H1 (cell line): ENCODE results near the gene PATJ. TPM values are rescaled to one million over a fixed set of nuclear protein-coding genes. Genes with fewer than 3 reads are reported as not detected.

Source experiments
- CTCF ChIA-PET: fragments of 300-600 bp; sonication (Branson Sonifier 250); formaldehyde crosslinking; loops from one replicate; lab custom pipeline; 2021; ENCODE audit not compliant: partially characterized antibody; lab: Charles Lee
- POLR2A ChIA-PET: fragments of 300-600 bp; sonication (Branson Sonifier 250); formaldehyde crosslinking; loops from one replicate; lab custom pipeline; 2021; ENCODE audit warnings: inconsistent platforms; ENCODE audit not compliant: partially characterized antibody; lab: Charles Lee
- DNase-seq, 2 experiments: peaks; one replicate each; pipeline versions ENCODE4 v3.0.0 to v3.0.0-alpha.2; 2010 to 2022; ENCODE audit warnings: low spot score in 2 of 2, low read depth in 1 of 2, mixed read lengths in 1 of 2
- FAIRE-seq: peaks from 2 replicates; lab custom pipeline; 2011; peaks lifted over from hg19 to GRCh38; lab: Jason Lieb, UNC
- H2AFZ ChIP-seq: 2 replicates; pipeline ENCODE4 v1.8.1; 2012; ENCODE audit warnings: low read length, inconsistent platforms
- H2AK5ac ChIP-seq: 2 replicates; pipeline ENCODE4 v1.6.1; 2013; ENCODE audit warnings: low read depth, low read length
- H2BK120ac ChIP-seq: replicated peaks from 2 replicates; pipeline ENCODE3; 2013; ENCODE audit warnings: low read depth, low read length, inconsistent platforms
- H2BK12ac ChIP-seq: 2 replicates; pipeline ENCODE4 v1.6.1; 2013; ENCODE audit warnings: low read depth, low read length
- H2BK15ac ChIP-seq: 2 replicates; pipeline ENCODE4 v1.6.1; 2013; ENCODE audit warnings: low read length
- H2BK20ac ChIP-seq: 2 replicates; pipeline ENCODE4 v1.6.1; 2013; ENCODE audit warnings: low read length
- H2BK5ac ChIP-seq: 2 replicates; pipeline ENCODE4 v1.6.1; 2013; ENCODE audit warnings: low read depth, low read length
- H3K14ac ChIP-seq: 2 replicates; pipeline ENCODE4 v1.6.1; 2013; ENCODE audit warnings: inconsistent platforms; ENCODE audit not compliant: insufficient read length
- H3K18ac ChIP-seq: 2 replicates; pipeline ENCODE4 v1.6.1; 2013; ENCODE audit warnings: low read length; ENCODE audit errors: extremely low read depth
- H3K23ac ChIP-seq: 2 replicates; pipeline ENCODE4 v1.6.1; 2013; ENCODE audit warnings: inconsistent platforms; ENCODE audit not compliant: insufficient read length
- H3K23me2 ChIP-seq: 2 replicates; pipeline ENCODE4 v1.6.1; 2013; ENCODE audit warnings: low read depth, low read length
- H3K27ac ChIP-seq: 2 replicates; pipeline ENCODE4 v1.6.1; 2011; ENCODE audit warnings: low read depth, low read length, inconsistent platforms
- H3K27me3 ChIP-seq, 4 experiments: replicated peaks in 1 of 4; 1 replicate in 1 of 4; 2 replicates in 3 of 4; pipeline versions ENCODE4 v1.6.1 to v1.8.1; 2011 to 2013; ENCODE audit warnings: low read length in 3 of 4, mild to moderate bottlenecking in 3 of 4, inconsistent platforms in 2 of 4, mixed read lengths in 2 of 4, moderate library complexity in 1 of 4; ENCODE audit not compliant: control insufficient read depth in 3 of 4, insufficient read depth in 3 of 4; ENCODE audit errors: extremely low read depth in 1 of 4
- H3K36me3 ChIP-seq, 4 experiments: 2 replicates each; pipeline versions ENCODE4 v1.6.1 to v1.8.1; 2011 to 2013; ENCODE audit warnings: mild to moderate bottlenecking in 4 of 4, low read length in 3 of 4, moderate library complexity in 2 of 4, control low read depth in 1 of 4, inconsistent platforms in 1 of 4; ENCODE audit not compliant: insufficient read depth in 4 of 4, control insufficient read depth in 2 of 4
- H3K4ac ChIP-seq: replicated peaks from 2 replicates; pipeline ENCODE3; 2013; ENCODE audit warnings: low read length, low read depth, mixed read lengths, inconsistent platforms; ENCODE audit not compliant: insufficient read length
- H3K4me1 ChIP-seq, 4 experiments: replicated peaks in 1 of 4; 1 replicate in 1 of 4; 2 replicates in 3 of 4; pipeline versions ENCODE4 v1.6.1 to v1.8.1; 2011 to 2013; ENCODE audit warnings: low read length in 3 of 4, inconsistent platforms in 2 of 4, mixed read lengths in 1 of 4; ENCODE audit not compliant: insufficient read depth in 4 of 4, control insufficient read depth in 3 of 4
- H3K4me2 ChIP-seq, 2 experiments: 2 replicates each; pipeline versions ENCODE4 v1.6.1 to v1.8.1; 2011 to 2013; ENCODE audit warnings: low read depth in 2 of 2, low read length in 2 of 2, control low read depth in 1 of 2, inconsistent platforms in 1 of 2, mild to moderate bottlenecking in 1 of 2; ENCODE audit not compliant: insufficient read depth in 1 of 2
- H3K4me3 ChIP-seq, 4 experiments: fragments of 200-600, 300-600 bp in 1 of 4; sonication (generic), shearing (Covaris generic), sonication (Bioruptor Twin) in 1 of 4; 2 replicates each; pipeline versions ENCODE4 v1.5.1 to v1.8.1; 2011 to 2016; ENCODE audit warnings: low read length in 4 of 4, low read depth in 3 of 4, control low read depth in 2 of 4, inconsistent platforms in 2 of 4, mild to moderate bottlenecking in 2 of 4, mixed read lengths in 1 of 4, moderate library complexity in 1 of 4; ENCODE audit not compliant: insufficient read depth in 2 of 4; ENCODE audit errors: extremely low read depth in 1 of 4
- H3K56ac ChIP-seq: replicated peaks from 2 replicates; pipeline ENCODE3; 2013; ENCODE audit warnings: low read depth, mild to moderate bottlenecking, mixed read lengths, low read length, inconsistent platforms; ENCODE audit not compliant: insufficient read length
- H3K79me1 ChIP-seq: 2 replicates; pipeline ENCODE4 v1.6.1; 2013; ENCODE audit warnings: low read depth, low read length, control low read depth
- H3K79me2 ChIP-seq, 2 experiments: 2 replicates each; pipeline versions ENCODE4 v1.6.1 to v1.8.1; 2012 to 2013; ENCODE audit warnings: low read length in 2 of 2, mild to moderate bottlenecking in 2 of 2, inconsistent platforms in 1 of 2; ENCODE audit not compliant: insufficient read depth in 2 of 2, control insufficient read depth in 1 of 2
- H3K9ac ChIP-seq, 4 experiments: replicated peaks in 1 of 4; 1 replicate in 1 of 4; 2 replicates in 3 of 4; pipeline versions ENCODE4 v1.6.1 to v1.8.1; 2011 to 2013; ENCODE audit warnings: low read depth in 3 of 4, low read length in 3 of 4, control low read depth in 2 of 4, mild to moderate bottlenecking in 2 of 4, moderate library complexity in 2 of 4, inconsistent platforms in 1 of 4; ENCODE audit errors: extremely low read depth in 1 of 4
- H3K9me3 ChIP-seq, 2 experiments: 2 replicates each; pipeline versions ENCODE4 v1.6.1 to v1.8.1; 2012 to 2013; ENCODE audit warnings: mild to moderate bottlenecking in 2 of 2, moderate library complexity in 2 of 2, control low read depth in 1 of 2, inconsistent platforms in 1 of 2, low read depth in 1 of 2, low read length in 1 of 2, mixed read lengths in 1 of 2; ENCODE audit not compliant: insufficient read depth in 2 of 2
- H4K20me1 ChIP-seq, 2 experiments: replicated peaks in 1 of 2; 2 replicates each; pipeline versions ENCODE3 to v1.8.1; 2011 to 2013; ENCODE audit warnings: inconsistent platforms in 2 of 2, low read length in 2 of 2, mild to moderate bottlenecking in 1 of 2; ENCODE audit not compliant: insufficient read depth in 2 of 2, control insufficient read depth in 1 of 2
- H4K5ac ChIP-seq: 2 replicates; pipeline ENCODE4 v1.6.1; 2013; ENCODE audit warnings: low read length, low read depth, mixed read lengths, inconsistent platforms; ENCODE audit not compliant: insufficient read length
- H4K8ac ChIP-seq: 2 replicates; pipeline ENCODE4 v1.8.0; 2013; ENCODE audit warnings: mild to moderate bottlenecking, moderate library complexity, low read length, inconsistent platforms; ENCODE audit not compliant: insufficient read depth; ENCODE audit errors: extremely low read depth
- H4K91ac ChIP-seq: replicated peaks from 2 replicates; pipeline ENCODE3; 2013; ENCODE audit warnings: low read length, mixed read lengths, inconsistent platforms; ENCODE audit not compliant: insufficient read length
- BCL11A ChIP-seq, 2 experiments: IDR thresholded peaks; one replicate each; pipeline ENCODE4 v1.6.1; 2011; ENCODE audit warnings: low read depth in 2 of 2, low read length in 2 of 2, mild to moderate bottlenecking in 2 of 2
- GTF2F1 ChIP-seq: IDR thresholded peaks from 2 replicates; pipeline ENCODE4 v1.6.1; 2012; ENCODE audit warnings: low read depth, low read length, improper control_type of control experiment, borderline replicate concordance
- HDAC6 ChIP-seq: IDR thresholded peaks from one replicate; pipeline ENCODE4 v1.7.1; 2012; ENCODE audit warnings: low read depth, mild to moderate bottlenecking, inconsistent platforms, low read length, moderate library complexity
- PHF8 ChIP-seq: fragments of 200-600 bp; sonication (generic); conservative IDR thresholded peaks from 2 replicates; pipeline ENCODE4 v1.7.1; 2012; ENCODE audit warnings: low read depth, mild to moderate bottlenecking, inconsistent platforms, low read length, moderate library complexity
- POLR2AphosphoS5 ChIP-seq: IDR thresholded peaks from 2 replicates; pipeline ENCODE4 v1.6.1; 2011; ENCODE audit warnings: low read depth, low read length
- RAD21 ChIP-seq, 2 experiments: IDR thresholded peaks in 1 of 2; conservative IDR thresholded peaks in 1 of 2; 2 replicates each; pipeline ENCODE4 v1.6.1; 2011; ENCODE audit warnings: low read depth in 2 of 2, low read length in 2 of 2, improper control_type of control experiment in 1 of 2, inconsistent platforms in 1 of 2, mild to moderate bottlenecking in 1 of 2, moderate library complexity in 1 of 2
- RNF2 ChIP-seq: fragments of 200-900, 300-1000 bp; sonication (generic); IDR thresholded peaks from 2 replicates; pipeline ENCODE4 v1.7.1; 2016; ENCODE audit warnings: borderline replicate concordance, low read depth, mild to moderate bottlenecking, antibody characterized with exemption, low read length; ENCODE audit not compliant: poor library complexity, severe bottlenecking; ENCODE audit errors: missing control alignments
- SP4 ChIP-seq: IDR thresholded peaks from 2 replicates; pipeline ENCODE4 v1.6.1; 2012; ENCODE audit warnings: low read length, inconsistent platforms
- TAF7 ChIP-seq: optimal IDR thresholded peaks from 2 replicates; pipeline ENCODE3; 2011; ENCODE audit warnings: low read depth, mild to moderate bottlenecking, inconsistent platforms, low read length, moderate library complexity, borderline replicate concordance
- TCF12 ChIP-seq: IDR thresholded peaks from 2 replicates; pipeline ENCODE4 v1.6.1; 2011; ENCODE audit warnings: low read depth, mild to moderate bottlenecking, low read length
- YY1 ChIP-seq: IDR thresholded peaks from 2 replicates; pipeline ENCODE4 v1.6.1; 2011; ENCODE audit warnings: low read depth, mild to moderate bottlenecking, low read length
- WGBS, 2 experiments: shearing (Covaris generic) in 1 of 2; methylation state at CpG; one replicate each; pipeline versions ENCODE4 v1.1.6 to v1.1.7; 2013 to 2015; ENCODE audit warnings: low lambda C conversion rate in 2 of 2, mixed read lengths in 2 of 2, inconsistent platforms in 1 of 2, low coverage in 1 of 2, missing lambda C conversion rate in 1 of 2; ENCODE audit not compliant: insufficient replicate concordance in 2 of 2, insufficient coverage in 1 of 2, insufficient read length in 1 of 2; ENCODE audit errors: extremely low coverage in 1 of 2, missing lambda C conversion rate in 1 of 2; 5-methylcytosine and 5-hydroxymethylcytosine counted together
- polyA plus RNA-seq, 7 experiments: library from polyadenylated mRNA; depleted of rRNA in 3 of 7; stranded (reverse) in 5 of 7; unstranded in 2 of 7; fragments of >200 nt in 5 of 7; fragments of 200-250 nt in 2 of 7; gene quantifications; 1 replicate in 5 of 7; 2 replicates in 1 of 7; 4 replicates in 1 of 7; pipeline versions ENCODE4 v1.2.1 to v1.2.3, GENCODE V29; 2011 to 2013; ENCODE audit warnings: missing spikeins in 2 of 7, mixed read lengths in 2 of 7
- total RNA-seq: library from RNA; stranded (reverse); fragmentation: NEBNext Ultra II Directional; extraction: Animal tissue kit (Norgen Biotek cat#: 25700); gene quantifications from 2 replicates; pipeline ENCODE4 v1.2.1, GENCODE V29; 2021
- TF ChIP-seq, protein P1 (sequence below): IDR thresholded peaks from 2 replicates; pipeline ENCODE4 v1.6.1; 2011; ENCODE audit warnings: low read length, improper control_type of control experiment

The PATJ gene
- total and polyA plus RNA-seq, 2 of the 8 experiments (the other 6 are each of a cell fraction or from before 2014, with no cell fraction given): 8.2 to 55.6 TPM

GRCh38 chr1:61875198-61875597 lies 132.9 kb downstream of the PATJ start:
- Histone ChIP-seq H2BK20ac (no peak overlapping the region), H3K79me1 (no peaks in the 10 kb centered on the region), H3K23ac (no peak overlapping the region), H2BK15ac (no peak overlapping the region), H3K36me3 (peaks cover 0 to 18% (median 4%) of the 10 kb centered on the region in 4 experiments; a peak in 4 of 8 replicates), H2BK120ac (no peak overlapping the region), H3K9me3 (no peaks in the 10 kb centered on the region), H3K4me1 (peaks cover 0 to 2% (median 0%) of the 10 kb centered on the region in 4 experiments; a peak in 1 of 7 replicates), H4K8ac (no peak overlapping the region), H3K18ac (no peak overlapping the region), H3K4me2 (no peak overlapping the region), H3K4me3 (no peak overlapping the region), H3K14ac (no peak overlapping the region), H4K91ac (no peak overlapping the region)
- no peak for FAIRE-seq
- WGBS, 2 experiments: 91% methylated on average over 2 of the region's 2 CpGs; no CpG with 5 or more reads in 1 of the 2 experiments
- ChIA-PET POLR2A (no interaction called here), CTCF (no interaction called here)
- TF ChIP-seq GTF2F1: no peak
- TF ChIP-seq, protein P1, sequence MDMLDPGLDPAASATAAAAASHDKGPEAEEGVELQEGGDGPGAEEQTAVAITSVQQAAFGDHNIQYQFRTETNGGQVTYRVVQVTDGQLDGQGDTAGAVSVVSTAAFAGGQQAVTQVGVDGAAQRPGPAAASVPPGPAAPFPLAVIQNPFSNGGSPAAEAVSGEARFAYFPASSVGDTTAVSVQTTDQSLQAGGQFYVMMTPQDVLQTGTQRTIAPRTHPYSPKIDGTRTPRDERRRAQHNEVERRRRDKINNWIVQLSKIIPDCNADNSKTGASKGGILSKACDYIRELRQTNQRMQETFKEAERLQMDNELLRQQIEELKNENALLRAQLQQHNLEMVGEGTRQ: no peak
- TF ChIP-seq YY1: no peak
- no peak for TF ChIP-seq HDAC6
- no peak for TF ChIP-seq RAD21 (IDR thresholded peaks at IDR 0.05 in 1 of 2, conservative IDR thresholded peaks at IDR 0.05 in 1 of 2; ENCODE audit: low read depth in 2 of 2, low read length in 2 of 2)
- TF ChIP-seq SP4: no peak
- no peak for TF ChIP-seq PHF8
- no peak for TF ChIP-seq TAF7
- no peak for TF ChIP-seq BCL11A (IDR thresholded peaks at IDR 0.05; ENCODE audit: low read depth in 2 of 2, low read length in 2 of 2)
- no peak for TF ChIP-seq RNF2
- TF ChIP-seq POLR2AphosphoS5: no peak
- no peak for TF ChIP-seq TCF12
- TF ChIP-seq, all 59 proteins: peak for 0
- Histone ChIP-seq H4K5ac (no peak overlapping the region), H3K23me2 (no peaks in the 10 kb centered on the region), H3K4ac (no peak overlapping the region), H2BK12ac (no peak overlapping the region), H3K56ac (no peak overlapping the region), H3K27ac (no peak overlapping the region), H2AFZ (no peak overlapping the region), H2AK5ac (no peak overlapping the region), H3K79me2 (no peaks in the 10 kb centered on the region), H2BK5ac (no peak overlapping the region), H3K9ac (no peak overlapping the region), H3K27me3 (no peaks in the 10 kb centered on the region), H4K20me1 (no peaks in the 10 kb centered on the region)
- DNase-seq: no peak
